ENCODE data around the gene ALDH3B1. TPM values are rescaled to one million over a fixed set of nuclear protein-coding genes. Genes with fewer than 3 reads are reported as not detected.

ALDH3B1 gene
- total RNA-seq, 2 experiments from 2014 or later, result 0.09 to 0.11 TPM

DNA sequence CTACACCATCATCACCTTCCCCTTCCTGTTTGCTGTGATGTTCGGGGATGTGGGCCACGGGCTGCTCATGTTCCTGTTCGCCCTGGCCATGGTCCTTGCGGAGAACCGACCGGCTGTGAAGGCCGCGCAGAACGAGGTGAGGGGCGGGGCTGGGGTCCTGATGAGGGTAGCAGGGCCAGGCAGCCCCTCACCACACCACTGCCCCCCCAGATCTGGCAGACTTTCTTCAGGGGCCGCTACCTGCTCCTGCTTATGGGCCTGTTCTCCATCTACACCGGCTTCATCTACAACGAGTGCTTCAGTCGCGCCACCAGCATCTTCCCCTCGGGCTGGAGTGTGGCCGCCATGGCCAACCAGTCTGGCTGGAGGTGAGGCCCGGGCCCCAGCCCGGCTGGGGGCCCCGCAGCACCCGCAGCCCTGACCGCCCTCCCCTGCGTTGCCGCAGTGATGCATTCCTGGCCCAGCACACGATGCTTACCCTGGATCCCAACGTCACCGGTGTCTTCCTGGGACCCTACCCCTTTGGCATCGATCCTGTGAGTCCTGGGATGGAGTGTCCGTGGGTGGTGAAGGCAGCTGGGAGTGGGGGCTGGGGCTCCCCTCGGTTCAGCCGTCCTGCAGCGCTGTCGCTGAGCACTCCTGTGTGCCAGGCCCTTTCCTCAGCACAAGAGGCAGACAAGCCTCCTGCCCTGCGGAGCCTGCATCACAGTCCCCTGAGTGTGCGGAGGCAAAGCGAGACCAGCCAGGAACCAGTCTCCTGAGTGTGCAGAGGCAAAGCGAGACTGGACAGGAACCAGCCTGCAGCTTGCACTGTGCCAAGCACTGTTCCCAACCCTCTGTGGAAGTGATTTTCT is 37.5 kb downstream of the ALDH3B1 start:
- Mint-ChIP-seq H3K27me3 (no peaks in the 10 kb centered on the region), H3K36me3 (ENCODE audit: low read depth) (peaks cover 15% of the 10 kb centered on the region), H3K4me3 (no peak overlapping the region), H3K9me3 (no peaks in the 10 kb centered on the region), H3K4me1 (ENCODE audit: low read depth) (no peaks in the 10 kb centered on the region), H3K27ac (no peak overlapping the region)
- intact Hi-C loops (cut with micrococcal nuclease), result no loop called here
- ATAC-seq (no peak), DNase-seq (no peak)
- CTCF ChIA-PET, result no interaction called here
- POLR2A ChIA-PET, result interaction anchor here (0.8 kb wide), 1 partner anchor 20 kb away, joined by 3 read pairs; no protein-coding TSS in a partner anchor
- TF ChIP-seq, protein P1, sequence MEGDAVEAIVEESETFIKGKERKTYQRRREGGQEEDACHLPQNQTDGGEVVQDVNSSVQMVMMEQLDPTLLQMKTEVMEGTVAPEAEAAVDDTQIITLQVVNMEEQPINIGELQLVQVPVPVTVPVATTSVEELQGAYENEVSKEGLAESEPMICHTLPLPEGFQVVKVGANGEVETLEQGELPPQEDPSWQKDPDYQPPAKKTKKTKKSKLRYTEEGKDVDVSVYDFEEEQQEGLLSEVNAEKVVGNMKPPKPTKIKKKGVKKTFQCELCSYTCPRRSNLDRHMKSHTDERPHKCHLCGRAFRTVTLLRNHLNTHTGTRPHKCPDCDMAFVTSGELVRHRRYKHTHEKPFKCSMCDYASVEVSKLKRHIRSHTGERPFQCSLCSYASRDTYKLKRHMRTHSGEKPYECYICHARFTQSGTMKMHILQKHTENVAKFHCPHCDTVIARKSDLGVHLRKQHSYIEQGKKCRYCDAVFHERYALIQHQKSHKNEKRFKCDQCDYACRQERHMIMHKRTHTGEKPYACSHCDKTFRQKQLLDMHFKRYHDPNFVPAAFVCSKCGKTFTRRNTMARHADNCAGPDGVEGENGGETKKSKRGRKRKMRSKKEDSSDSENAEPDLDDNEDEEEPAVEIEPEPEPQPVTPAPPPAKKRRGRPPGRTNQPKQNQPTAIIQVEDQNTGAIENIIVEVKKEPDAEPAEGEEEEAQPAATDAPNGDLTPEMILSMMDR (IDR thresholded peaks at IDR 0.05), result no peak

DNA sequence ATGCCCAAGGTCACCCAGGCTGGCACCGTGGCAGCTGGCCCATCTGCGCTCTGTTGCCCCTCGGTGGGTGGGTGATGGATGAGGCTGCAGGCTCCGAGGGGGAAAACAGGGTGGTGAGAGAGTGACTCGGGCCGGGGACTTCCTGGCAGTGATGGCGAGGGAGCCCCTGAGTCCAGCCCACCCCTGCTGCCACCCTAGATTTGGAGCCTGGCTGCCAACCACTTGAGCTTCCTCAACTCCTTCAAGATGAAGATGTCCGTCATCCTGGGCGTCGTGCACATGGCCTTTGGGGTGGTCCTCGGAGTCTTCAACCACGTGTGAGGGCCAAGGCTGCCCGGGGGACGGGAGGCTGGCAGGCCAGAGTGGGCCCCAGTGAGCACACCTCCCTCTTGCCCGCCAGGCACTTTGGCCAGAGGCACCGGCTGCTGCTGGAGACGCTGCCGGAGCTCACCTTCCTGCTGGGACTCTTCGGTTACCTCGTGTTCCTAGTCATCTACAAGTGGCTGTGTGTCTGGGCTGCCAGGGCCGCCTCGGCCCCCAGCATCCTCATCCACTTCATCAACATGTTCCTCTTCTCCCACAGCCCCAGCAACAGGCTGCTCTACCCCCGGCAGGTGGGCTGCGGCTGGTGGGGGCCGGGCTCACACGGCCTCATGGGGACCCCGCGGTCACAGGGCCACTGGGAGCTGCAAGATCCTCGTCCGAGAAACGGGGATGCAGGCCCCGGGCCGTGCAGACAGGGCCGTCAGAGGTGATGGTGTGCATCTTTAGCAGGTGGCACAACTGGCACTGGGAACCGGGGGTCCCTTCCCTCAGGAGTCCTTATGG is 38.8 kb downstream of the ALDH3B1 start:
- no peak for DNase-seq
- no peak overlapping the region for H3K27ac Mint-ChIP-seq
- H3K9me3 Mint-ChIP-seq, result no peaks in the 10 kb centered on the region
- TF ChIP-seq, protein P1 (IDR thresholded peaks at IDR 0.05), result no peak
- H3K27me3 Mint-ChIP-seq, result no peaks in the 10 kb centered on the region
- POLR2A ChIA-PET, result no interaction called here
- H3K4me3 Mint-ChIP-seq, result no peak overlapping the region
- intact Hi-C loops (cut with micrococcal nuclease), result no loop called here
- peaks cover 15% of the 10 kb centered on the region for H3K36me3 Mint-ChIP-seq (ENCODE audit: low read depth)
- CTCF ChIA-PET, result no interaction called here
- H3K4me1 Mint-ChIP-seq (ENCODE audit: low read depth), result no peaks in the 10 kb centered on the region
- no peak for ATAC-seq

DNA sequence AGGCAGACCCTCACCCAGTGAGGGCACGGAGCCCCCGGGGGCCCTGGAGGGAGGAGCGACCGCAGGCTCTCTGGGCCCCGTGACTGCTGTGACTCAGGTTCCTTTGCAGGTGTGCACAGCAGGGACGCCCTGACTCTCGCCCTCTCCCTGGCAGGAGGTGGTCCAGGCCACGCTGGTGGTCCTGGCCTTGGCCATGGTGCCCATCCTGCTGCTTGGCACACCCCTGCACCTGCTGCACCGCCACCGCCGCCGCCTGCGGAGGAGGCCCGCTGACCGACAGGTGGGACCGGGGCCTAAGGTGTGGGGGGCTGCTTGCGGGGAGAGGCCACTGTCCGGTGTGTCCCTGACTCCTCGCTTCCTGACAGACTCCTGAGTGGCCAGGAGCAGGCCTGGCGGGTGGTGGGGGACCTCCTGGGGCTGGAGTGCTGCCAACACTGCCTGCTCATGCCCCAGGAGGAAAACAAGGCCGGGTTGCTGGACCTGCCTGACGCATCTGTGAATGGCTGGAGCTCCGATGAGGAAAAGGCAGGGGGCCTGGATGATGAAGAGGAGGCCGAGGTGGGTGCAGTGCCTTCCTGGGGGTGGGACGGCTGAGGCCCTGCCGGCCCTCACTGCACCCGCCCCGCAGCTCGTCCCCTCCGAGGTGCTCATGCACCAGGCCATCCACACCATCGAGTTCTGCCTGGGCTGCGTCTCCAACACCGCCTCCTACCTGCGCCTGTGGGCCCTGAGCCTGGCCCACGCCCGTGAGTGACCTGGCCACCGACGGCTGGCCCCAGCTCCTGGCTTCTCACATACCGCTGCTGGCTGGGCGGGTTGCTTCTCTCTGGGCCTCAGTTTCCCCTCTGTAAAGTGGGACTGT is 39.6 kb downstream of the ALDH3B1 start:
- H3K4me1 Mint-ChIP-seq (ENCODE audit: low read depth), result no peaks in the 10 kb centered on the region
- DNase-seq (no peak), ATAC-seq (no peak)
- no peak overlapping the region for H3K4me3 Mint-ChIP-seq
- CTCF ChIA-PET, result no interaction called here
- intact Hi-C loops (cut with micrococcal nuclease), result no loop called here
- peaks cover 15% of the 10 kb centered on the region for H3K36me3 Mint-ChIP-seq (ENCODE audit: low read depth)
- H3K9me3 Mint-ChIP-seq, result no peaks in the 10 kb centered on the region
- no peaks in the 10 kb centered on the region for H3K27me3 Mint-ChIP-seq
- TF ChIP-seq, protein P1 (IDR thresholded peaks at IDR 0.05), result no peak
- POLR2A ChIA-PET, result interaction anchor here (4.1 kb wide), 1 partner anchor 9 kb away, joined by 45 read pairs; the partner anchor contains the start of gene TCIRG1
- no peak overlapping the region for H3K27ac Mint-ChIP-seq

DNA sequence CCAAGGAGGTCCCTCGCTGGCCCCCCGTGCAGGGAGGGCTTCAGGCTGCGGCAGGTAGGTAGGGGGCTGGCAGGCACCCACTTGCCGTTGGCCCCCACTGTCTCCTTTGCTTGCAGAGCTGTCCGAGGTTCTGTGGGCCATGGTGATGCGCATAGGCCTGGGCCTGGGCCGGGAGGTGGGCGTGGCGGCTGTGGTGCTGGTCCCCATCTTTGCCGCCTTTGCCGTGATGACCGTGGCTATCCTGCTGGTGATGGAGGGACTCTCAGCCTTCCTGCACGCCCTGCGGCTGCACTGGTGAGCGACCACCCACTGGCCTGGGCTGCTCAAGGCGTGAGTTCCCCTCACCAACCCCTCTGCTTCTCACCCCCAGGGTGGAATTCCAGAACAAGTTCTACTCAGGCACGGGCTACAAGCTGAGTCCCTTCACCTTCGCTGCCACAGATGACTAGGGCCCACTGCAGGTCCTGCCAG is 40.3 kb downstream of the ALDH3B1 start:
- Mint-ChIP-seq H3K9me3 (no peaks in the 10 kb centered on the region), H3K36me3 (ENCODE audit: low read depth) (peaks cover 15% of the 10 kb centered on the region), H3K27me3 (no peaks in the 10 kb centered on the region), H3K4me1 (ENCODE audit: low read depth) (no peaks in the 10 kb centered on the region), H3K4me3 (no peak overlapping the region), H3K27ac (no peak overlapping the region)
- ChIA-PET CTCF (no interaction called here), POLR2A (interaction anchor here (4.1 kb wide), 1 partner anchor 10 kb away, joined by 45 read pairs; the partner anchor contains the start of gene TCIRG1)
- DNase-seq, result no peak
- intact Hi-C loops (cut with micrococcal nuclease), result no loop called here
- TF ChIP-seq, protein P1 (IDR thresholded peaks at IDR 0.05), result no peak
- no peak for ATAC-seq
